ENCODE measurements around the gene PTCSC3. TPM values are rescaled to one million over a fixed set of nuclear protein-coding genes. Genes with fewer than 3 reads are reported as not detected.
"Not testable (repeated sequence)": the region's sequence is repeated elsewhere in the genome, so short reads cannot be mapped to it uniquely, and the experiment has no call there.

PTCSC3 gene
- total RNA-seq, 2 donors from 2014 or later, result not detected

GRCh38 chr14:36151335-36151734 is 25.2 kb downstream of the PTCSC3 start:
- ATAC-seq, result no peak
- H3K4me1 Mint-ChIP-seq (ENCODE audit: low read depth in 2 of 2), result no peaks in the 10 kb centered on the region

GRCh38 chr14:36134038-36134437 is 42.5 kb downstream of the PTCSC3 start:
- Mint-ChIP-seq H3K27me3 (peaks cover 0 to 3% of the 10 kb centered on the region in 2 donors), H3K9me3 (peaks cover 4% of the 10 kb centered on the region), H3K36me3 (no peaks in the 10 kb centered on the region), H3K4me1 (ENCODE audit: low read depth in 2 of 2) (no peaks in the 10 kb centered on the region), H3K4me3 (no peak overlapping the region), H3K27ac (no peak overlapping the region)
- ATAC-seq, result no peak
- DNase-seq (ENCODE audit: low spot score), result no peak

More at GRCh38 chr14:36151335-36151734, 25.2 kb downstream of the PTCSC3 start:
- Mint-ChIP-seq H3K36me3 (no peaks in the 10 kb centered on the region), H3K27me3 (no peaks in the 10 kb centered on the region), H3K4me3 (no peak overlapping the region), H3K27ac (no peak overlapping the region), H3K9me3 (peaks cover 13% of the 10 kb centered on the region)
- DNase-seq (ENCODE audit: low spot score), result no peak

- ATAC-seq (no peak), DNase-seq (ENCODE audit: low spot score) (no peak)
- Mint-ChIP-seq H3K27me3 (peaks cover 0 to 8% of the 10 kb centered on the region in 2 donors), H3K9me3 (peaks cover 4% of the 10 kb centered on the region), H3K36me3 (no peaks in the 10 kb centered on the region), H3K4me1 (ENCODE audit: low read depth in 2 of 2) (no peaks in the 10 kb centered on the region), H3K27ac (no peak overlapping the region), H3K4me3 (no peak overlapping the region)
Observed at GRCh38 chr14:36132826-36133225, 43.7 kb downstream of the PTCSC3 start.

- Mint-ChIP-seq H3K4me3 (no peak overlapping the region), H3K27ac (no peak overlapping the region), H3K4me1 (ENCODE audit: low read depth in 2 of 2) (no peaks in the 10 kb centered on the region), H3K27me3 (peaks cover 0 to 8% of the 10 kb centered on the region in 2 donors), H3K9me3 (peaks cover 4% of the 10 kb centered on the region), H3K36me3 (no peaks in the 10 kb centered on the region)
- no peak for ATAC-seq
- DNase-seq (ENCODE audit: low spot score), result no peak
Observed at GRCh38 chr14:36130186-36130585, 46.3 kb downstream of the PTCSC3 start.

GRCh38 chr14:36129181-36129580 is 47.3 kb downstream of the PTCSC3 start:
- ATAC-seq, result no peak
- no peak overlapping the region for H3K27ac Mint-ChIP-seq
- H3K4me1 Mint-ChIP-seq (ENCODE audit: low read depth in 2 of 2), result no peaks in the 10 kb centered on the region
- peaks cover 3% of the 10 kb centered on the region for H3K9me3 Mint-ChIP-seq
- DNase-seq (ENCODE audit: low spot score), result no peak
- no peak overlapping the region for H3K4me3 Mint-ChIP-seq
- no peaks in the 10 kb centered on the region for H3K36me3 Mint-ChIP-seq
- peaks cover 0 to 8% of the 10 kb centered on the region in 2 donors for H3K27me3 Mint-ChIP-seq

DNA sequence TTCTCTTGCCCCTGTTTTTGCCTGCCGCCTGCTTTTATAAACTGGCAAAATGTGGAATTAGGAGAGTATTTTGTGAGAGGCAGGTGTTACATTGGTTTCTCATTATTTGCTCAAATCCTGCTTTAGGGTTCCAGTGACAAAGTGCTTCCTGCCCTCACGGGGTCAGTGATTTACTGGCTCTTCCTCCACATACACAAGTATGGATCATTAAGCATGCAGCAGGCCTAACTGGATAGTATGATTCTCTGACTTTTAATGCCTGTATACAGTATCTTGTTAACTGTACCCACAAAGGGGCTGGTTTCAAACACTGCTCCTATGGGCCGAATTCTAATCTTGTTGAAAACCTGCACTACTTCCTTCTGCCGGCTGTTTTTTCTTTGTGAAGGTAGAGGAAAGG is 63.2 kb downstream of the PTCSC3 start:
- Mint-ChIP-seq H3K9me3 (no peaks in the 10 kb centered on the region), H3K4me1 (ENCODE audit: low read depth in 2 of 2) (no peaks in the 10 kb centered on the region), H3K27ac (no peak overlapping the region), H3K27me3 (peaks cover 0 to 4% of the 10 kb centered on the region in 2 donors), H3K4me3 (no peak overlapping the region), H3K36me3 (no peaks in the 10 kb centered on the region)
- DNase-seq (ENCODE audit: low spot score) (no peak), ATAC-seq (no peak)

- ATAC-seq (peak in 1 of 2 donors; percentile 17), DNase-seq (ENCODE audit: low spot score) (no peak)
- Mint-ChIP-seq H3K36me3 (no peaks in the 10 kb centered on the region), H3K9me3 (no peaks in the 10 kb centered on the region), H3K4me1 (ENCODE audit: low read depth in 2 of 2) (no peaks in the 10 kb centered on the region), H3K27me3 (peaks cover 4 to 7% of the 10 kb centered on the region in 2 donors), H3K4me3 (no peak overlapping the region), H3K27ac (no peak overlapping the region)
Observed at GRCh38 chr14:36111822-36112583, 64.5 kb downstream of the PTCSC3 start.

DNA sequence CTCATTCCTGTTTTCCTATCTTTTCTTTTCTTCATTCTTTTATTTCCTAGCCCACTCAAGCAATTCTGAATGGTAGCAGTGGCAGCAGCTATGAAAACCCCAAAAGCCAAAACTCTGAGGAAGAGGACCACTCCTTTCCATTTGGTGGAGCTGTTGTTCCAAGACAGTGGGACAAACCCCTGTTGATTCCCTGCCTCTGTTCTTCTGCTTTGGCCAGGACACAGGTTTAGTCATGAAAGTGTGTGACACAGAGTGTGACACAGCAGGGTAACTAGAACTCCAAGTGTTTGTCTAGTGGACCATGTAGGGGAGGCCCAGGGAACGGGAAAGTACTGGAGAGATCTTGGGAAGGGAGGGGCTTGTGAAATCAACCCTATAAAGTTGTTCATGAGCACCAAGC is 71.1 kb downstream of the PTCSC3 start:
- Mint-ChIP-seq H3K4me3 (no peak overlapping the region), H3K27me3 (peaks cover 5 to 15% of the 10 kb centered on the region in 2 donors), H3K4me1 (ENCODE audit: low read depth in 2 of 2) (no peaks in the 10 kb centered on the region), H3K9me3 (no peaks in the 10 kb centered on the region), H3K27ac (no peak overlapping the region), H3K36me3 (no peaks in the 10 kb centered on the region)
- DNase-seq (ENCODE audit: low spot score), result no peak
- ATAC-seq, result no peak

- H3K4me3 Mint-ChIP-seq; H3K4me1 Mint-ChIP-seq (ENCODE audit: low read depth in 2 of 2); H3K9me3 Mint-ChIP-seq; H3K27ac Mint-ChIP-seq; H3K36me3 Mint-ChIP-seq; ATAC-seq; DNase-seq (ENCODE audit: low spot score): not testable (repeated sequence)
- peaks cover 8 to 21% of the 10 kb centered on the region in 2 donors for H3K27me3 Mint-ChIP-seq
Observed at GRCh38 chr14:36104258-36104657, 72.3 kb downstream of the PTCSC3 start.

GRCh38 chr14:36099619-36100018 is 76.9 kb downstream of the PTCSC3 start:
- peaks cover 6% of the 10 kb centered on the region for H3K9me3 Mint-ChIP-seq
- H3K27me3 Mint-ChIP-seq, result peaks cover 4 to 7% of the 10 kb centered on the region in 2 donors
- H3K4me3 Mint-ChIP-seq, result no peak overlapping the region
- ATAC-seq (no peak), DNase-seq (ENCODE audit: low spot score) (no peak)
- H3K36me3 Mint-ChIP-seq, result no peaks in the 10 kb centered on the region
- H3K27ac Mint-ChIP-seq, result no peak overlapping the region
- H3K4me1 Mint-ChIP-seq (ENCODE audit: low read depth in 2 of 2), result no peaks in the 10 kb centered on the region

DNA sequence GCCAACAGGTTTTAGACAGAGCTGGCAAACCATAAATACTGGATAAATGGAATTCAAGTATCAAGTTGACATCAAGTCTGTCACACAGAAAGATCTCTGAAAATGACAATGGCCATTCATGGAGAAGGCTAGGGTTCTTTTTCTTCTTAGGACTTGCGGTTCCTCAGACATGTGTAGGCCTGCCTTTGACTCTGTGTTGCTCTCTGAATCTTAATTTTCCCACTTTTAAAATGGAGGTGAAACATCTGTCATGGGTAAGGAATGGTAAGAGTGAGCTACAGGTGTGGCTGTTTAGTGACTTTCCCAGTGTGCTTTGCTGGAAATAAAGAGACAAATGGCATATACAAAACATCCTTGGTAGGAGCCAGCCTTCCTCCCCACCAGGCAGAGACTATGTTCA is 79.2 kb downstream of the PTCSC3 start:
- DNase-seq (ENCODE audit: low spot score), result no peak
- Mint-ChIP-seq H3K27me3 (peaks cover 4 to 7% of the 10 kb centered on the region in 2 donors), H3K4me3 (no peak overlapping the region), H3K4me1 (ENCODE audit: low read depth in 2 of 2) (no peaks in the 10 kb centered on the region), H3K36me3 (no peaks in the 10 kb centered on the region), H3K27ac (no peak overlapping the region), H3K9me3 (peaks cover 8% of the 10 kb centered on the region)
- no peak for ATAC-seq

- Mint-ChIP-seq H3K9me3 (peaks cover 8% of the 10 kb centered on the region), H3K27ac (no peak overlapping the region), H3K27me3 (peaks cover 4 to 7% of the 10 kb centered on the region in 2 donors), H3K4me1 (ENCODE audit: low read depth in 2 of 2) (no peaks in the 10 kb centered on the region), H3K36me3 (no peaks in the 10 kb centered on the region), H3K4me3 (no peak overlapping the region)
- DNase-seq (ENCODE audit: low spot score) (no peak), ATAC-seq (no peak)
Observed at GRCh38 chr14:36096090-36096489, 80.4 kb downstream of the PTCSC3 start.

DNA sequence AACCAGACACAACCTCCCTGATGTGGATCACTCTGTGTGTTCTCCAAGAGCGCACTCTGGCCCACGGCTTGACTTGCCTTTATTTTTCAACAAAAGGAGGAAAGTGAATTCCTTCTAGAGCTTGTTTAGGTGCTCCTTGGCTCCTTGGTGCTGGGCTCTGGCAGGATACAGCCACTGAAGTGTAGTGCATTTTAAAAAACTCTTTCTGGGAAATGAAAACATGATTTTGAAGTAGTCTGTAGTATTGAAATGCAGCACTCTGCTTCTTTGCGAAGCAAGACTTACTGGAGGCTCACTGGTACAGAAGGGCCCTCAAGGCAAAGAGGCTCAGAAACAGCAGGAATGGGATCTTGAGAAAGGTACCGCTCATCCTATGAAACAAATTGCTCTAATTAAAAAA is 81.6 kb downstream of the PTCSC3 start:
- H3K4me3 Mint-ChIP-seq, result no peak overlapping the region
- H3K27ac Mint-ChIP-seq, result no peak overlapping the region
- peaks cover 5% of the 10 kb centered on the region for H3K9me3 Mint-ChIP-seq
- H3K36me3 Mint-ChIP-seq, result no peaks in the 10 kb centered on the region
- no peaks in the 10 kb centered on the region for H3K4me1 Mint-ChIP-seq (ENCODE audit: low read depth in 2 of 2)
- peaks cover under 1 to 1% of the 10 kb centered on the region in 2 donors for H3K27me3 Mint-ChIP-seq
- ATAC-seq (no peak), DNase-seq (ENCODE audit: low spot score) (no peak)

DNA sequence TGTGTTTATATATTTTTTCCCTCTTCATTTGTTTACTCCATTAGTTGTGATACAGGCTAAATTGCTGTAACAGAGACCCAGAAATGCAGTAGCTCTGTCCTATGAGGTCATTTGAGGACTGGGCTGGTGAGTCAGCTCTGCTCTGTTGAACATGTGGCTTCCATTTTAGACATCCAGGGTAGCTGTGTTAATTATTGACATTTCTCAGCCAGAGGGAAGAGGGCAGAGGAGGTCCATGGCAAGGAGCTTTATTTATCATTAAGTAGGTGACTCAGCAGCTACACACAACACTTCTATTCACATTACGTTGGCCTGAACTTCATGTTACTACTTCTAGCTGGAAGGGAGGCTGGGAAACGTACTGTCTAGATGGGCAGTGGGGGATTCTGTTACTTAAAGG is 85.4 kb downstream of the PTCSC3 start:
- peaks cover 3% of the 10 kb centered on the region in 2 donors for H3K27me3 Mint-ChIP-seq
- no peak overlapping the region for H3K27ac Mint-ChIP-seq
- H3K4me1 Mint-ChIP-seq (ENCODE audit: low read depth in 2 of 2), result no peaks in the 10 kb centered on the region
- ATAC-seq (no peak), DNase-seq (ENCODE audit: low spot score) (no peak)
- peaks cover 2% of the 10 kb centered on the region for H3K9me3 Mint-ChIP-seq
- no peak overlapping the region for H3K4me3 Mint-ChIP-seq
- H3K36me3 Mint-ChIP-seq, result no peaks in the 10 kb centered on the region

DNA sequence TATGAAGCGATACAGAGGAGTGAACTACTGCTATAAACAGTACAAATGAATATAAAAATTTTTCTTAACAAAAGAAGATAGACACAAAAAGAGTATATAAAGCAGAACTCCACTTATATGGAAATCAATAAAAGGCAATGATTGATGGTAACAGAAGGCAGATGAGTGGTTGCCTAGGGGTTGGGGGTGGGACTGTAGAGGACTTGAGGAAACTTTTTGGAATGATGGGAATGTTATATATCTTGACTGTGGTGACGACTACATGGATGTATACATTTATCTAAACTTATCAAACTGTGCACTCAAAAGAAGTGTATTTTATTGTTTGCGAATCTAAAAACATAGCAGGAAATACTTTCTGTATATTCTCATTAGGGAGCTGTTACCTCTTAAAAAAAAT is 89.1 kb downstream of the PTCSC3 start:
- Mint-ChIP-seq H3K9me3 (peaks cover 5% of the 10 kb centered on the region), H3K4me1 (ENCODE audit: low read depth in 2 of 2) (no peaks in the 10 kb centered on the region), H3K4me3 (no peak overlapping the region), H3K27ac (no peak overlapping the region), H3K36me3 (no peaks in the 10 kb centered on the region), H3K27me3 (peaks cover 3 to 17% of the 10 kb centered on the region in 2 donors)
- DNase-seq (ENCODE audit: low spot score), result no peak
- ATAC-seq, result no peak
